Keratinocyte (primary cell): ENCODE results near the gene GLRX2. TPM values are rescaled to one million over a fixed set of nuclear protein-coding genes. Genes with fewer than 3 reads are reported as not detected.

Source experiments
- DNase-seq: peaks from one replicate; pipeline ENCODE4 v3.0.0-alpha.2; 2011; ENCODE audit warnings: low read depth, missing footprints, low spot score
- FAIRE-seq: peaks from 2 replicates; lab custom pipeline; 2011; peaks lifted over from hg19 to GRCh38; lab: Jason Lieb, UNC
- H2AFZ ChIP-seq: 2 replicates; pipeline ENCODE4 v1.6.0; 2012; ENCODE audit warnings: low read length, control low read depth, inconsistent platforms; ENCODE audit not compliant: control insufficient read depth
- H3K27ac ChIP-seq: 2 replicates; pipeline ENCODE4 v1.5.1; 2011; ENCODE audit warnings: low read length; ENCODE audit not compliant: control insufficient read depth, insufficient read depth
- H3K27me3 ChIP-seq: 3 replicates; pipeline ENCODE4 v1.6.0; 2011; ENCODE audit warnings: low read length; ENCODE audit not compliant: control insufficient read depth, insufficient read depth; ENCODE audit errors: extremely low read depth
- H3K36me3 ChIP-seq, 2 experiments: 2 replicates in 1 of 2; 3 replicates in 1 of 2; pipeline ENCODE4 v1.5.1; 2011; ENCODE audit warnings: low read length in 2 of 2, mild to moderate bottlenecking in 1 of 2; ENCODE audit not compliant: control insufficient read depth in 2 of 2, insufficient read depth in 2 of 2; ENCODE audit errors: extremely low read depth in 1 of 2
- H3K4me1 ChIP-seq: 3 replicates; pipeline ENCODE4 v1.5.1; 2011; ENCODE audit warnings: low read length; ENCODE audit not compliant: control insufficient read depth, insufficient read depth; ENCODE audit errors: extremely low read depth
- H3K4me2 ChIP-seq: 3 replicates; pipeline ENCODE4 v1.6.0; 2011; ENCODE audit warnings: low read depth, low read length; ENCODE audit not compliant: control insufficient read depth, insufficient read depth; ENCODE audit errors: extremely low read depth
- H3K4me3 ChIP-seq, 3 experiments: fragments of 200-600 bp in 1 of 3; sonication (generic) in 1 of 3; 2 replicates in 2 of 3; 3 replicates in 1 of 3; pipeline ENCODE4 v1.5.1; 2011 to 2016; ENCODE audit warnings: low read length in 3 of 3, mild to moderate bottlenecking in 3 of 3, control low read depth in 2 of 3, inconsistent platforms in 1 of 3, low read depth in 1 of 3, mixed read lengths in 1 of 3, mixed run types in 1 of 3, moderate library complexity in 1 of 3; ENCODE audit not compliant: control insufficient read depth in 2 of 3, insufficient read depth in 2 of 3; ENCODE audit errors: extremely low read depth in 1 of 3
- H3K79me2 ChIP-seq: 2 replicates; pipeline ENCODE4 v1.6.0; 2012; ENCODE audit warnings: low read length; ENCODE audit not compliant: control insufficient read depth, insufficient read depth
- H3K9ac ChIP-seq: 3 replicates; pipeline ENCODE4 v1.6.0; 2011; ENCODE audit warnings: low read length; ENCODE audit not compliant: control insufficient read depth, insufficient read depth; ENCODE audit errors: extremely low read depth
- H3K9me1 ChIP-seq: 3 replicates; pipeline ENCODE4 v1.6.0; 2011; ENCODE audit warnings: low read length; ENCODE audit not compliant: control insufficient read depth, insufficient read depth; ENCODE audit errors: extremely low read depth
- H3K9me3 ChIP-seq: 2 replicates; pipeline ENCODE4 v1.5.1; 2012; ENCODE audit warnings: low read depth, low read length; ENCODE audit not compliant: control insufficient read depth
- H4K20me1 ChIP-seq: 3 replicates; pipeline ENCODE4 v1.6.0; 2011; ENCODE audit warnings: low read length; ENCODE audit not compliant: control insufficient read depth, insufficient read depth; ENCODE audit errors: extremely low read depth
- CTCF ChIP-seq, 3 experiments: IDR thresholded peaks in 1 of 3; conservative IDR thresholded peaks in 1 of 3; optimal IDR thresholded peaks in 1 of 3; 2 replicates in 2 of 3; 3 replicates in 1 of 3; pipeline versions ENCODE3 to v1.5.1; 2011; ENCODE audit warnings: low read length in 3 of 3, mild to moderate bottlenecking in 3 of 3, moderate library complexity in 2 of 3, control low read depth in 1 of 3, inconsistent platforms in 1 of 3; ENCODE audit not compliant: insufficient read depth in 2 of 3; ENCODE audit errors: extremely low read depth in 1 of 3
- EZH2 ChIP-seq: IDR thresholded peaks from one replicate; pipeline ENCODE4 v1.6.1; 2012; ENCODE audit warnings: inconsistent platforms, mild to moderate bottlenecking, low read length, moderate library complexity
- dilution Hi-C: fragments of 300-500 bp; cut with MboI; formaldehyde crosslinking; loops from one replicate; pipeline ENCODE4 v1.7.0; 2020; ENCODE audit warnings: low sequenced_read_pairs; ENCODE audit not compliant: extremely low pct_ligation_motif_present
- polyA plus RNA-seq, 5 experiments: library from polyadenylated mRNA; depleted of rRNA in 3 of 5; stranded (reverse) in 3 of 5; stranded (forward) in 1 of 5; unstranded in 1 of 5; fragments of >200 nt; gene quantifications; 1 replicate in 1 of 5; 2 replicates in 3 of 5; 3 replicates in 1 of 5; pipeline versions ENCODE4 v1.2.1 to v1.2.3, GENCODE V29; 2011 to 2012; ENCODE audit warnings: missing spikeins in 2 of 5, low read depth in 1 of 5, low replicate concordance in 1 of 5

GLRX2 gene
- polyA plus RNA-seq, 1 donor (not counting 4 experiments of a cell fraction or from before 2014, with no cell fraction given): 29.2 TPM

GRCh38 chr1:193140254-193140653 is 35.0 kb upstream of the GLRX2 start:
- dilution Hi-C loops: no loop called here

GRCh38 chr1:193131266-193131860 is 26.1 kb upstream of the GLRX2 start:
- H3K36me3 ChIP-seq: peaks cover 8 to 31% of the 10 kb centered on the region in 2 experiments
- dilution Hi-C loops: no loop called here
- H3K4me1 ChIP-seq: no peaks in the 10 kb centered on the region
- H4K20me1 ChIP-seq: no peaks in the 10 kb centered on the region
- no peak for FAIRE-seq
- no peaks in the 10 kb centered on the region for H3K9me1 ChIP-seq
- no peak overlapping the region for H2AFZ ChIP-seq
- no peaks in the 10 kb centered on the region for H3K9me3 ChIP-seq
- no peak overlapping the region for H3K9ac ChIP-seq
- DNase-seq: no peak
- H3K79me2 ChIP-seq: peaks cover 58% of the 10 kb centered on the region
- no peak overlapping the region for H3K4me2 ChIP-seq
- TF ChIP-seq CTCF (optimal IDR thresholded peaks at IDR 0.05 in 1 of 3, IDR thresholded peaks at IDR 0.05 in 1 of 3, conservative IDR thresholded peaks at IDR 0.05 in 1 of 3; ENCODE audit: extremely low read depth in 1 of 3, insufficient read depth in 2 of 3, low read length in 3 of 3): no peak
- no peak for TF ChIP-seq EZH2
- no peak overlapping the region for H3K4me3 ChIP-seq
- no peaks in the 10 kb centered on the region for H3K27me3 ChIP-seq
- no peak overlapping the region for H3K27ac ChIP-seq

More at GRCh38 chr1:193140254-193140653, 35.0 kb upstream of the GLRX2 start:
- Histone ChIP-seq H3K79me2 (peaks cover 18% of the 10 kb centered on the region), H3K4me2 (no peak overlapping the region), H3K9ac (no peak overlapping the region), H3K36me3 (peaks cover 1 to 16% of the 10 kb centered on the region in 2 experiments), H3K4me1 (no peaks in the 10 kb centered on the region), H2AFZ (no peak overlapping the region), H3K4me3 (no peak overlapping the region), H3K27me3 (no peaks in the 10 kb centered on the region), H4K20me1 (no peaks in the 10 kb centered on the region), H3K27ac (no peak overlapping the region), H3K9me3 (no peaks in the 10 kb centered on the region), H3K9me1 (no peaks in the 10 kb centered on the region)
- TF ChIP-seq CTCF (optimal IDR thresholded peaks at IDR 0.05 in 1 of 3, IDR thresholded peaks at IDR 0.05 in 1 of 3, conservative IDR thresholded peaks at IDR 0.05 in 1 of 3; ENCODE audit: extremely low read depth in 1 of 3, insufficient read depth in 2 of 3, low read length in 3 of 3): no peak
- TF ChIP-seq EZH2: no peak
- DNase-seq: no peak
- FAIRE-seq: no peak
